Progenitor cell of endocrine pancreas (in vitro differentiated cells): ENCODE data around the gene PRG2. TPM values are rescaled to one million over a fixed set of nuclear protein-coding genes. Genes with fewer than 3 reads are reported as not detected.

Experiments used
- DNase-seq: peaks from one replicate; pipeline ENCODE4 v3.0.0; 2021; ENCODE audit warnings: low spot score; ENCODE audit not compliant: unreplicated experiment
- H3K27ac Mint-ChIP-seq: 2 replicates; pipeline ENCODE4 v1.8.0; 2021; ENCODE audit warnings: mild to moderate bottlenecking, moderate library complexity, mixed read lengths
- H3K27me3 Mint-ChIP-seq: 2 replicates; pipeline ENCODE4 v1.8.0; 2021; ENCODE audit warnings: mixed read lengths
- H3K36me3 Mint-ChIP-seq: 2 replicates; pipeline ENCODE4 v1.8.0; 2022; ENCODE audit warnings: mixed read lengths; ENCODE audit not compliant: insufficient read depth
- H3K4me1 Mint-ChIP-seq: 2 replicates; pipeline ENCODE4 v1.8.0; 2021; ENCODE audit warnings: low read depth, mixed read lengths
- H3K4me3 Mint-ChIP-seq: 2 replicates; pipeline ENCODE4 v1.8.0; 2021; ENCODE audit warnings: low read depth, mild to moderate bottlenecking, moderate library complexity, mixed read lengths
- H3K9me3 Mint-ChIP-seq: 2 replicates; pipeline ENCODE4 v1.8.0; 2021; ENCODE audit warnings: low read depth, mixed read lengths
- CTCF ChIP-seq: fragments of 200-600 bp; sonication (generic); IDR thresholded peaks from one replicate; pipeline ENCODE4 v1.5.0; 2021; ENCODE audit warnings: antibody characterized with exemption, mild to moderate bottlenecking; ENCODE audit not compliant: unreplicated experiment
- total RNA-seq: library from RNA; stranded (reverse); gene quantifications from 2 replicates; pipeline ENCODE4 v1.2.1, GENCODE V29; 2021

The PRG2 gene
- total RNA-seq, 1 donor from 2014 or later, result not detected

GRCh38 chr11:57413681-57414080 is 23.2 kb upstream of the PRG2 start:
- Mint-ChIP-seq H3K9me3 (no peaks in the 10 kb centered on the region), H3K27me3 (no peaks in the 10 kb centered on the region), H3K4me3 (no peak overlapping the region), H3K4me1 (no peaks in the 10 kb centered on the region), H3K36me3 (peaks cover 24% of the 10 kb centered on the region), H3K27ac (no peak overlapping the region)
- no peak for DNase-seq
- no peak for TF ChIP-seq CTCF

GRCh38 chr11:57410287-57410686 is 19.8 kb upstream of the PRG2 start:
- Mint-ChIP-seq H3K27ac (no peak overlapping the region), H3K4me3 (no peak overlapping the region), H3K4me1 (no peaks in the 10 kb centered on the region), H3K9me3 (no peaks in the 10 kb centered on the region), H3K27me3 (no peaks in the 10 kb centered on the region), H3K36me3 (peaks cover 15% of the 10 kb centered on the region)
- TF ChIP-seq CTCF, result no peak
- no peak for DNase-seq

- Mint-ChIP-seq H3K27me3 (no peaks in the 10 kb centered on the region), H3K4me1 (no peaks in the 10 kb centered on the region), H3K9me3 (no peaks in the 10 kb centered on the region), H3K4me3 (no peak overlapping the region), H3K27ac (no peak overlapping the region), H3K36me3 (peaks cover 11% of the 10 kb centered on the region)
- no peak for TF ChIP-seq CTCF
- DNase-seq, result no peak
Observed at GRCh38 chr11:57409321-57410100, 19.1 kb upstream of the PRG2 start.

- DNase-seq, result no peak
- Mint-ChIP-seq H3K4me1 (no peaks in the 10 kb centered on the region), H3K9me3 (no peaks in the 10 kb centered on the region), H3K27me3 (no peaks in the 10 kb centered on the region), H3K4me3 (no peak overlapping the region), H3K27ac (no peak overlapping the region), H3K36me3 (peaks cover 9% of the 10 kb centered on the region)
- TF ChIP-seq CTCF, result no peak
Observed at GRCh38 chr11:57408771-57409170, 18.3 kb upstream of the PRG2 start.

GRCh38 chr11:57407941-57408475 is 17.6 kb upstream of the PRG2 start:
- H3K27ac Mint-ChIP-seq, result no peak overlapping the region
- TF ChIP-seq CTCF, result no peak
- DNase-seq, result no peak
- no peak overlapping the region for H3K4me3 Mint-ChIP-seq
- H3K27me3 Mint-ChIP-seq, result no peaks in the 10 kb centered on the region
- H3K9me3 Mint-ChIP-seq, result no peaks in the 10 kb centered on the region
- no peaks in the 10 kb centered on the region for H3K4me1 Mint-ChIP-seq
- H3K36me3 Mint-ChIP-seq, result peaks cover 6% of the 10 kb centered on the region
